GM23338 (cell line): ENCODE measurements around the gene TELO2.

ENCODE experiments used
- CREB1 ChIP-seq: fragments of 250-450 bp; sonication (Bioruptor Pico); IDR thresholded peaks from 2 replicates; pipeline ENCODE4 v1.5.0; 2020; ENCODE audit warnings: low read depth, mild to moderate bottlenecking, moderate library complexity
- EZH2 ChIP-seq: fragments of 200-600 bp; sonication (generic); IDR thresholded peaks from one replicate; pipeline ENCODE4 v1.8.0; 2017; ENCODE audit warnings: antibody characterized with exemption, mild to moderate bottlenecking, low read depth; ENCODE audit not compliant: unreplicated experiment
- EZH2phosphoT487 ChIP-seq: fragments of 200-600 bp; sonication (generic); IDR thresholded peaks from one replicate; pipeline ENCODE4 v1.8.1; 2018; ENCODE audit warnings: antibody characterized with exemption; ENCODE audit not compliant: unreplicated experiment
- JUNB ChIP-seq: IDR thresholded peaks from one replicate; pipeline ENCODE4 v1.6.1; 2016; ENCODE audit warnings: antibody characterized with exemption; ENCODE audit not compliant: unreplicated experiment
- POLR2AphosphoS5 ChIP-seq: IDR thresholded peaks from 2 replicates; pipeline ENCODE4 v1.6.1; 2016; ENCODE audit warnings: antibody characterized with exemption, low read depth
- STAT1 ChIP-seq: IDR thresholded peaks from one replicate; pipeline ENCODE4 v1.6.1; 2016; ENCODE audit warnings: antibody characterized with exemption; ENCODE audit not compliant: unreplicated experiment
- ZNF114 ChIP-seq: fragments of 250-450 bp; sonication (Bioruptor Pico); IDR thresholded peaks from 2 replicates; pipeline ENCODE4 v1.5.0; 2020; ENCODE audit warnings: mild to moderate bottlenecking, moderate library complexity
- ZNF331 ChIP-seq: fragments of 250-450 bp; sonication (Bioruptor Pico); IDR thresholded peaks from 2 replicates; pipeline ENCODE4 v1.5.0; 2020; ENCODE audit warnings: low read depth, mild to moderate bottlenecking, moderate library complexity
- TF ChIP-seq, protein P1 (sequence below), 2 experiments: fragments of 200-600 bp in 1 of 2; sonication (generic) in 1 of 2; conservative IDR thresholded peaks; 2 replicates each; pipeline versions ENCODE4 v1.5.1 to v1.6.1; 2016 to 2017; ENCODE audit warnings: antibody characterized with exemption in 2 of 2, low read depth in 2 of 2, mild to moderate bottlenecking in 2 of 2, moderate library complexity in 1 of 2
- TF ChIP-seq, protein P2 (sequence below): IDR thresholded peaks from 2 replicates; pipeline ENCODE4 v1.6.1; 2016; ENCODE audit warnings: antibody characterized with exemption
- TF ChIP-seq, protein P3 (sequence below): IDR thresholded peaks from one replicate; pipeline ENCODE4 v1.6.1; 2018; ENCODE audit warnings: antibody characterized with exemption; ENCODE audit not compliant: unreplicated experiment

DNA sequence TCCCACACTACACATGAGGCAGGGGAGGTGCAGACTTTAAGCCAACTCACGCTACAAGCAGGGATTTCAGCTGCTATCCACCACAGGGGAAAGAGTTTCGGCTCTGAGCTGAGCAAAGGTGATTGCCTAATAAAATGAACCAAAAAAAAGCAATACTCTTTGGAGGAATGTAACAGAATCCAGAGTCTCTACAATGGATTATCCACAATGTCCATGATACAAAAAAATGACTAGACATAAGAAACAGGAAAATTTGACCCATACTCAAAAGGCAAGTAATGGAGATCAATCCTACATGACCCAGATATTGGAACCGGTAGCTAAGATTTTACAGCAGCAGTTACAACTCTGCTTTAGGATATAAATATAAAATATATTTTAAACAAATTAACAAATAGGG, 21.3 kb downstream of the TELO2 start:
- TF ChIP-seq EZH2: no peak
- TF ChIP-seq, protein P1, sequence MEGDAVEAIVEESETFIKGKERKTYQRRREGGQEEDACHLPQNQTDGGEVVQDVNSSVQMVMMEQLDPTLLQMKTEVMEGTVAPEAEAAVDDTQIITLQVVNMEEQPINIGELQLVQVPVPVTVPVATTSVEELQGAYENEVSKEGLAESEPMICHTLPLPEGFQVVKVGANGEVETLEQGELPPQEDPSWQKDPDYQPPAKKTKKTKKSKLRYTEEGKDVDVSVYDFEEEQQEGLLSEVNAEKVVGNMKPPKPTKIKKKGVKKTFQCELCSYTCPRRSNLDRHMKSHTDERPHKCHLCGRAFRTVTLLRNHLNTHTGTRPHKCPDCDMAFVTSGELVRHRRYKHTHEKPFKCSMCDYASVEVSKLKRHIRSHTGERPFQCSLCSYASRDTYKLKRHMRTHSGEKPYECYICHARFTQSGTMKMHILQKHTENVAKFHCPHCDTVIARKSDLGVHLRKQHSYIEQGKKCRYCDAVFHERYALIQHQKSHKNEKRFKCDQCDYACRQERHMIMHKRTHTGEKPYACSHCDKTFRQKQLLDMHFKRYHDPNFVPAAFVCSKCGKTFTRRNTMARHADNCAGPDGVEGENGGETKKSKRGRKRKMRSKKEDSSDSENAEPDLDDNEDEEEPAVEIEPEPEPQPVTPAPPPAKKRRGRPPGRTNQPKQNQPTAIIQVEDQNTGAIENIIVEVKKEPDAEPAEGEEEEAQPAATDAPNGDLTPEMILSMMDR (conservative IDR thresholded peaks at IDR 0.05; ENCODE audit: low read depth in 2 of 2): no peak
- TF ChIP-seq CREB1 (CRISPR knock-in tag): no peak
- no peak for TF ChIP-seq POLR2AphosphoS5
- TF ChIP-seq JUNB: no peak
- no peak for TF ChIP-seq ZNF331 (CRISPR knock-in tag)
- no peak for TF ChIP-seq ZNF114 (CRISPR knock-in tag)
- TF ChIP-seq, protein P2, sequence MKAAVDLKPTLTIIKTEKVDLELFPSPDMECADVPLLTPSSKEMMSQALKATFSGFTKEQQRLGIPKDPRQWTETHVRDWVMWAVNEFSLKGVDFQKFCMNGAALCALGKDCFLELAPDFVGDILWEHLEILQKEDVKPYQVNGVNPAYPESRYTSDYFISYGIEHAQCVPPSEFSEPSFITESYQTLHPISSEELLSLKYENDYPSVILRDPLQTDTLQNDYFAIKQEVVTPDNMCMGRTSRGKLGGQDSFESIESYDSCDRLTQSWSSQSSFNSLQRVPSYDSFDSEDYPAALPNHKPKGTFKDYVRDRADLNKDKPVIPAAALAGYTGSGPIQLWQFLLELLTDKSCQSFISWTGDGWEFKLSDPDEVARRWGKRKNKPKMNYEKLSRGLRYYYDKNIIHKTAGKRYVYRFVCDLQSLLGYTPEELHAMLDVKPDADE: no peak
- no peak for TF ChIP-seq EZH2phosphoT487
- TF ChIP-seq, protein P3, sequence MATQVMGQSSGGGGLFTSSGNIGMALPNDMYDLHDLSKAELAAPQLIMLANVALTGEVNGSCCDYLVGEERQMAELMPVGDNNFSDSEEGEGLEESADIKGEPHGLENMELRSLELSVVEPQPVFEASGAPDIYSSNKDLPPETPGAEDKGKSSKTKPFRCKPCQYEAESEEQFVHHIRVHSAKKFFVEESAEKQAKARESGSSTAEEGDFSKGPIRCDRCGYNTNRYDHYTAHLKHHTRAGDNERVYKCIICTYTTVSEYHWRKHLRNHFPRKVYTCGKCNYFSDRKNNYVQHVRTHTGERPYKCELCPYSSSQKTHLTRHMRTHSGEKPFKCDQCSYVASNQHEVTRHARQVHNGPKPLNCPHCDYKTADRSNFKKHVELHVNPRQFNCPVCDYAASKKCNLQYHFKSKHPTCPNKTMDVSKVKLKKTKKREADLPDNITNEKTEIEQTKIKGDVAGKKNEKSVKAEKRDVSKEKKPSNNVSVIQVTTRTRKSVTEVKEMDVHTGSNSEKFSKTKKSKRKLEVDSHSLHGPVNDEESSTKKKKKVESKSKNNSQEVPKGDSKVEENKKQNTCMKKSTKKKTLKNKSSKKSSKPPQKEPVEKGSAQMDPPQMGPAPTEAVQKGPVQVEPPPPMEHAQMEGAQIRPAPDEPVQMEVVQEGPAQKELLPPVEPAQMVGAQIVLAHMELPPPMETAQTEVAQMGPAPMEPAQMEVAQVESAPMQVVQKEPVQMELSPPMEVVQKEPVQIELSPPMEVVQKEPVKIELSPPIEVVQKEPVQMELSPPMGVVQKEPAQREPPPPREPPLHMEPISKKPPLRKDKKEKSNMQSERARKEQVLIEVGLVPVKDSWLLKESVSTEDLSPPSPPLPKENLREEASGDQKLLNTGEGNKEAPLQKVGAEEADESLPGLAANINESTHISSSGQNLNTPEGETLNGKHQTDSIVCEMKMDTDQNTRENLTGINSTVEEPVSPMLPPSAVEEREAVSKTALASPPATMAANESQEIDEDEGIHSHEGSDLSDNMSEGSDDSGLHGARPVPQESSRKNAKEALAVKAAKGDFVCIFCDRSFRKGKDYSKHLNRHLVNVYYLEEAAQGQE: no peak
- TF ChIP-seq STAT1: no peak
